ENCODE measurements around the gene ZNF277. TPM values are rescaled to one million over a fixed set of nuclear protein-coding genes. Genes with fewer than 3 reads are reported as not detected.

Gene ZNF277
- total RNA-seq, 1 experiment from 2014 or later = 13.1 TPM

DNA sequence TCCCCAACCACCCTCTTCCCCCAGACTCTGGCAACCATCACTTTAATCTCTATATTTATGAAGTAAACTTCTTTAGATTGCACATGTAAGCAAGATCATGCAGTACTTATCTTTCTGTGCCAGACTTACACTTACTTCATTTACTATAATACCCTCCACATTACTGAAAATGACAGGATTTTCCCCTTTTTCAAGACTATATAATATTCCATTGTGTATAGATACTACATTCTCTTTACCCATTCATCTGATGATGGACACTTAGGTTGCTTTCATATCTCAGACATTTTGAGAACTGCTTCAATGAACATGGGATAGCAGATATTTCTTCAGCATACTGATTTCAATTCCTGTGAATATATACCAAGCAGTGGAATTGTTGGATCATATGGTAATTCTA is 4.7 kb upstream of the ZNF277 start:
- Histone ChIP-seq H3K4me1 (ENCODE audit: insufficient read depth, low read length) (no peaks in the 10 kb centered on the region), H3K56ac (ENCODE audit: insufficient read length, low read depth, low read length) (no peak overlapping the region), H2BK5ac (ENCODE audit: insufficient read length, low read length) (no peak overlapping the region), H2BK15ac (ENCODE audit: low read depth, low read length) (no peak overlapping the region), H3K4ac (ENCODE audit: low read depth, low read length) (no peak overlapping the region), H2AK5ac (ENCODE audit: insufficient read length, low read length) (no peak overlapping the region), H3K23me2 (ENCODE audit: insufficient read length, low read depth, low read length, poor library complexity, severe bottlenecking) (peaks cover 23% of the 10 kb centered on the region), H3K9ac (ENCODE audit: extremely low read depth, insufficient read length, low read length) (no peak overlapping the region), H3K18ac (ENCODE audit: insufficient read length, low read depth, low read length) (no peak overlapping the region), H3K4me2 (ENCODE audit: insufficient read depth, insufficient read length, low read length) (no peak overlapping the region), H2BK20ac (ENCODE audit: low read depth, low read length, poor library complexity, severe bottlenecking) (no peak overlapping the region), H4K20me1 (ENCODE audit: control insufficient read depth, insufficient read depth, insufficient read length) (no peaks in the 10 kb centered on the region), H3T11ph (ENCODE audit: low read length) (no peak overlapping the region), H2BK120ac (ENCODE audit: low read depth, low read length, poor library complexity, severe bottlenecking) (no peak overlapping the region), H3K79me2 (ENCODE audit: insufficient read depth, low read length) (peaks cover 13% of the 10 kb centered on the region; the same call in 1 of the 2 replicates), H3K14ac (ENCODE audit: insufficient read depth, low read length) (no peak overlapping the region), H3K79me1 (ENCODE audit: insufficient read depth, low read depth, low read length, poor library complexity, severe bottlenecking) (no peaks in the 10 kb centered on the region), H4K8ac (replicated peaks; ENCODE audit: insufficient read length, low read depth, low read length) (no peak overlapping the region), H3K27me3 (ENCODE audit: insufficient read depth, low read length) (no peaks in the 10 kb centered on the region), H3K23ac (ENCODE audit: insufficient read length, low read depth, low read length) (no peak overlapping the region), H2AFZ (ENCODE audit: low read length) (no peak overlapping the region), H2BK12ac (ENCODE audit: insufficient read length, low read depth, low read length) (no peak overlapping the region), H4K91ac (ENCODE audit: insufficient read length, low read depth, low read length) (no peak overlapping the region), H3K27ac (ENCODE audit: insufficient read length, low read depth, low read length) (no peak overlapping the region), H3K9me3 (ENCODE audit: control insufficient read depth, low read depth, low read length) (no peaks in the 10 kb centered on the region), H4K5ac (ENCODE audit: insufficient read length, low read depth, low read length) (no peak overlapping the region)
- TF ChIP-seq, protein P1, sequence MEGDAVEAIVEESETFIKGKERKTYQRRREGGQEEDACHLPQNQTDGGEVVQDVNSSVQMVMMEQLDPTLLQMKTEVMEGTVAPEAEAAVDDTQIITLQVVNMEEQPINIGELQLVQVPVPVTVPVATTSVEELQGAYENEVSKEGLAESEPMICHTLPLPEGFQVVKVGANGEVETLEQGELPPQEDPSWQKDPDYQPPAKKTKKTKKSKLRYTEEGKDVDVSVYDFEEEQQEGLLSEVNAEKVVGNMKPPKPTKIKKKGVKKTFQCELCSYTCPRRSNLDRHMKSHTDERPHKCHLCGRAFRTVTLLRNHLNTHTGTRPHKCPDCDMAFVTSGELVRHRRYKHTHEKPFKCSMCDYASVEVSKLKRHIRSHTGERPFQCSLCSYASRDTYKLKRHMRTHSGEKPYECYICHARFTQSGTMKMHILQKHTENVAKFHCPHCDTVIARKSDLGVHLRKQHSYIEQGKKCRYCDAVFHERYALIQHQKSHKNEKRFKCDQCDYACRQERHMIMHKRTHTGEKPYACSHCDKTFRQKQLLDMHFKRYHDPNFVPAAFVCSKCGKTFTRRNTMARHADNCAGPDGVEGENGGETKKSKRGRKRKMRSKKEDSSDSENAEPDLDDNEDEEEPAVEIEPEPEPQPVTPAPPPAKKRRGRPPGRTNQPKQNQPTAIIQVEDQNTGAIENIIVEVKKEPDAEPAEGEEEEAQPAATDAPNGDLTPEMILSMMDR (conservative IDR thresholded peaks at IDR 0.05) = no peak
- H3K27ac Mint-ChIP-seq = no peak overlapping the region
- H3K4me3 Mint-ChIP-seq = no peak overlapping the region
- H3K4me1 Mint-ChIP-seq = peaks cover 20 to 22% of the 10 kb centered on the region in 2 experiments
- no peak for DNase-seq
- H3K27me3 Mint-ChIP-seq (ENCODE audit: low read depth) = peaks cover 25% of the 10 kb centered on the region
- no peaks in the 10 kb centered on the region for H3K36me3 Mint-ChIP-seq (ENCODE audit: insufficient read depth in 1 of 3, low read depth in 3 of 3)
- no peaks in the 10 kb centered on the region; a peak in 1 of 5 replicates for H3K9me3 Mint-ChIP-seq

Data from H9 (cell line).